NOMO-1 (cell line): Measurements from ENCODE around the gene CSTPP1.
"Not testable (repeated sequence)": the region's sequence is repeated elsewhere in the genome, so short reads cannot be mapped to it uniquely, and the experiment has no call there.

Source experiments
- DNase-seq, 2 experiments: peaks; one replicate each; lab custom pipeline; 2025; ENCODE audit not compliant: unreplicated experiment in 2 of 2; lab: John Stamatoyannopoulos, UW

CSTPP1 gene

GRCh38 chr11:47093541-47093940 lies 157.0 kb downstream of the CSTPP1 start:
- DNase-seq = no peak

- DNase-seq = peak in 1 of 2 experiments; percentile 15
Observed at GRCh38 chr11:47096871-47097270, 160.3 kb downstream of the CSTPP1 start.

GRCh38 chr11:47098223-47098622 lies 161.7 kb downstream of the CSTPP1 start:
- not testable (repeated sequence) for DNase-seq

GRCh38 chr11:47099214-47099917 lies 162.8 kb downstream of the CSTPP1 start:
- DNase-seq = no peak

- DNase-seq = no peak
Observed at GRCh38 chr11:47099918-47100315, 163.4 kb downstream of the CSTPP1 start.

GRCh38 chr11:47101406-47101805 lies 164.8 kb downstream of the CSTPP1 start:
- no peak for DNase-seq

- DNase-seq = no peak
Observed at GRCh38 chr11:47104261-47104950, 167.8 kb downstream of the CSTPP1 start.

GRCh38 chr11:47105541-47105940 lies 169.0 kb downstream of the CSTPP1 start:
- no peak for DNase-seq

- DNase-seq = no peak
Observed at GRCh38 chr11:47105974-47106373, 169.4 kb downstream of the CSTPP1 start.

- no peak for DNase-seq
Observed at GRCh38 chr11:47106798-47107411, 170.3 kb downstream of the CSTPP1 start.

GRCh38 chr11:47107744-47108143 lies 171.2 kb downstream of the CSTPP1 start:
- DNase-seq = no peak

GRCh38 chr11:47108214-47108613 lies 171.7 kb downstream of the CSTPP1 start:
- DNase-seq = no peak

- no peak for DNase-seq
Observed at GRCh38 chr11:47109051-47109726, 172.6 kb downstream of the CSTPP1 start.

GRCh38 chr11:47109727-47110246 lies 173.2 kb downstream of the CSTPP1 start:
- DNase-seq = no peak

GRCh38 chr11:47111318-47111804 lies 174.8 kb downstream of the CSTPP1 start:
- no peak for DNase-seq

- DNase-seq = not testable (repeated sequence)
Observed at GRCh38 chr11:47112941-47113340, 176.4 kb downstream of the CSTPP1 start.

GRCh38 chr11:47118958-47119688 lies 182.6 kb downstream of the CSTPP1 start:
- not testable (repeated sequence) for DNase-seq

- no peak for DNase-seq
Observed at GRCh38 chr11:47121056-47121455, 184.5 kb downstream of the CSTPP1 start.

GRCh38 chr11:47121731-47122130 lies 185.2 kb downstream of the CSTPP1 start:
- DNase-seq = no peak

- no peak for DNase-seq
Observed at GRCh38 chr11:47123094-47123493, 186.5 kb downstream of the CSTPP1 start.
